ENCODE results near the gene TTC13. TPM values are rescaled to one million over a fixed set of nuclear protein-coding genes. Genes with fewer than 3 reads are reported as not detected.

The TTC13 gene
- total and polyA plus RNA-seq, 2 of the 13 experiments (the other 11 are each of a cell fraction or from before 2014, with no cell fraction given) = 5.8 to 15.9 TPM

DNA sequence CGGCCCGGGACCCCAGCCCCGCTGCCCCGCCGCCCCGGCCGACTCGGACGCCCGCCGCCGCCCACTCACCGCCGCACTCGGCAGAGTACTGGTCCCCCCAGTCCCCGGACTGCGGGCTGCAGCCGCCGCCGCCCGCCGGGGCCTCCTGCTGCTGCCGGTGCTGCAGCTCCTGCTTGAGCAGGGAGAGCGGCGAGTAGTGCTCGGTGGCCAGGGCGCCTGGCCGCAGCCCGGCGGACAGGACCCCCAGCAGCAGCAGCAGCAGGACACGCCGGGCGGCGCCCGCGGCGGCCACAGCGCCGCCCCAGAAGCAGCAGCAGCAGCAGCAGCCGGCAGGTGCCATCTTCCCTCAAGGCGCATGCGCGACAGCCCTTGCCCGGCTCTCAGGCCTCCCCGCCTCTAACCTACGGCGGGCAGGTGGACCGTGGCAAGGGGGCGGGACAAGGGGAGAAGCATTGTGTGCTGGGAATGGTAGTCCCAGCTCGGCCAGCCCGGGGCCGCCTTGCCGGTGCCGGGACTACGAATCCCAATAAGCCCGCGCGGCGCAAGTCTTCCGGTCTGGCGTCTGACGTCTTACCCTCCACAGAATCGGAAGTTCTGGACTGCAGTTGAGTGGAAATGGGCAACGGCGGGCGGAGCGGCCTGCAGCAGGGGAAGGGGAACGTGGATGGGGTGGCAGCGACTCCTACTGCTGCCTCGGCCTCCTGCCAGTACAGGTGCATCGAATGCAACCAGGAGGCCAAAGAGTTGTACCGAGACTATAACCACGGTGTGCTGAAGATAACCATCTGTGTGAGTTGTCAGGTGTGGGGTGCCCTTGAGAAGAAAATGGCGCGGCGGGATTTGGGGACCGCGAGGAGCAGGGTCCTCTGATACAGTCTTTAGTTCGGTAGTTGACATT, at the start of gene TTC13, which contains the start of gene ARV1 (continued):
- 0 out of 2 replicates have a peak, but pooled peaks have one; percentile 53 for TF ChIP-seq SMYD3 (CRISPR knock-in tag; IDR thresholded peaks at IDR 0.05)
- TF ChIP-seq FOXA1 (IDR thresholded peaks at IDR 0.05) = no peak
- 0 out of 2 replicates have a peak, but pooled peaks have one; percentile 41 for TF ChIP-seq FOXA1 (CRISPR knock-in tag; IDR thresholded peaks at IDR 0.05)
- TF ChIP-seq, protein P1, sequence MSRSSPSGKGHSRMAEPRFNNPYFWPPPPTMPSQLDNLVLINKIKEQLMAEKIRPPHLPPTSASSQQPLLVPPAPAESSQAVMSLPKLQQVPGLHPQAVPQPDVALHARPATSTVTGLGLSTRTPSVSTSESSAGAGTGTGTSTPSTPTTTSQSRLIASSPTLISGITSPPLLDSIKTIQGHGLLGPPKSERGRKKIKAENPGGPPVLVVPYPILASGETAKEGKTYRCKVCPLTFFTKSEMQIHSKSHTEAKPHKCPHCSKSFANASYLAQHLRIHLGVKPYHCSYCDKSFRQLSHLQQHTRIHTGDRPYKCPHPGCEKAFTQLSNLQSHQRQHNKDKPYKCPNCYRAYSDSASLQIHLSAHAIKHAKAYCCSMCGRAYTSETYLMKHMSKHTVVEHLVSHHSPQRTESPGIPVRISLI (CRISPR knock-in tag; IDR thresholded peaks at IDR 0.05; ENCODE audit: borderline replicate concordance) = no peak
- TF ChIP-seq, protein P2, sequence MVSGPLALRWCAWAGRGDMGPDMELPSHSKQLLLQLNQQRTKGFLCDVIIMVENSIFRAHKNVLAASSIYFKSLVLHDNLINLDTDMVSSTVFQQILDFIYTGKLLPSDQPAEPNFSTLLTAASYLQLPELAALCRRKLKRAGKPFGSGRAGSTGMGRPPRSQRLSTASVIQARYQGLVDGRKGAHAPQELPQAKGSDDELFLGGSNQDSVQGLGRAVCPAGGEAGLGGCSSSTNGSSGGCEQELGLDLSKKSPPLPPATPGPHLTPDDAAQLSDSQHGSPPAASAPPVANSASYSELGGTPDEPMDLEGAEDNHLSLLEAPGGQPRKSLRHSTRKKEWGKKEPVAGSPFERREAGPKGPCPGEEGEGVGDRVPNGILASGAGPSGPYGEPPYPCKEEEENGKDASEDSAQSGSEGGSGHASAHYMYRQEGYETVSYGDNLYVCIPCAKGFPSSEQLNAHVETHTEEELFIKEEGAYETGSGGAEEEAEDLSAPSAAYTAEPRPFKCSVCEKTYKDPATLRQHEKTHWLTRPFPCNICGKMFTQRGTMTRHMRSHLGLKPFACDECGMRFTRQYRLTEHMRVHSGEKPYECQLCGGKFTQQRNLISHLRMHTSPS (CRISPR knock-in tag; IDR thresholded peaks at IDR 0.05; ENCODE audit: low read depth) = peak; percentile 80; the same call in 1 of the 2 replicates
- TF ChIP-seq FOXK1 (CRISPR knock-in tag; IDR thresholded peaks at IDR 0.05; ENCODE audit: borderline replicate concordance, low read depth) = peak; percentile 69; the same call in 1 of the 2 replicates
- TF ChIP-seq, protein P3, sequence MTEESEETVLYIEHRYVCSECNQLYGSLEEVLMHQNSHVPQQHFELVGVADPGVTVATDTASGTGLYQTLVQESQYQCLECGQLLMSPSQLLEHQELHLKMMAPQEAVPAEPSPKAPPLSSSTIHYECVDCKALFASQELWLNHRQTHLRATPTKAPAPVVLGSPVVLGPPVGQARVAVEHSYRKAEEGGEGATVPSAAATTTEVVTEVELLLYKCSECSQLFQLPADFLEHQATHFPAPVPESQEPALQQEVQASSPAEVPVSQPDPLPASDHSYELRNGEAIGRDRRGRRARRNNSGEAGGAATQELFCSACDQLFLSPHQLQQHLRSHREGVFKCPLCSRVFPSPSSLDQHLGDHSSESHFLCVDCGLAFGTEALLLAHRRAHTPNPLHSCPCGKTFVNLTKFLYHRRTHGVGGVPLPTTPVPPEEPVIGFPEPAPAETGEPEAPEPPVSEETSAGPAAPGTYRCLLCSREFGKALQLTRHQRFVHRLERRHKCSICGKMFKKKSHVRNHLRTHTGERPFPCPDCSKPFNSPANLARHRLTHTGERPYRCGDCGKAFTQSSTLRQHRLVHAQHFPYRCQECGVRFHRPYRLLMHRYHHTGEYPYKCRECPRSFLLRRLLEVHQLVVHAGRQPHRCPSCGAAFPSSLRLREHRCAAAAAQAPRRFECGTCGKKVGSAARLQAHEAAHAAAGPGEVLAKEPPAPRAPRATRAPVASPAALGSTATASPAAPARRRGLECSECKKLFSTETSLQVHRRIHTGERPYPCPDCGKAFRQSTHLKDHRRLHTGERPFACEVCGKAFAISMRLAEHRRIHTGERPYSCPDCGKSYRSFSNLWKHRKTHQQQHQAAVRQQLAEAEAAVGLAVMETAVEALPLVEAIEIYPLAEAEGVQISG (CRISPR knock-in tag; IDR thresholded peaks at IDR 0.05) = peak; percentile 95
- TF ChIP-seq, protein P4, sequence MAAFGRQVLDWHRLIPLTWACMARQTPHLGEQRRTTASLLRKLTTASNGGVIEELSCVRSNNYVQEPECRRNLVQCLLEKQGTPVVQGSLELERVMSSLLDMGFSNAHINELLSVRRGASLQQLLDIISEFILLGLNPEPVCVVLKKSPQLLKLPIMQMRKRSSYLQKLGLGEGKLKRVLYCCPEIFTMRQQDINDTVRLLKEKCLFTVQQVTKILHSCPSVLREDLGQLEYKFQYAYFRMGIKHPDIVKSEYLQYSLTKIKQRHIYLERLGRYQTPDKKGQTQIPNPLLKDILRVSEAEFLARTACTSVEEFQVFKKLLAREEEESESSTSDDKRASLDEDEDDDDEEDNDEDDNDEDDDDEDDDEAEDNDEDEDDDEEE (CRISPR knock-in tag; IDR thresholded peaks at IDR 0.05) = 0 out of 2 replicates have a peak, but pooled peaks have one; percentile 8
- TF ChIP-seq ZNF558 (CRISPR knock-in tag; IDR thresholded peaks at IDR 0.05; ENCODE audit: borderline replicate concordance) = 0 out of 2 replicates have a peak, but pooled peaks have one; percentile 71
- TF ChIP-seq, protein P5, sequence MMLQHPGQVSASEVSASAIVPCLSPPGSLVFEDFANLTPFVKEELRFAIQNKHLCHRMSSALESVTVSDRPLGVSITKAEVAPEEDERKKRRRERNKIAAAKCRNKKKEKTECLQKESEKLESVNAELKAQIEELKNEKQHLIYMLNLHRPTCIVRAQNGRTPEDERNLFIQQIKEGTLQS (CRISPR knock-in tag; IDR thresholded peaks at IDR 0.05) = no peak
- TF ChIP-seq, protein P6, sequence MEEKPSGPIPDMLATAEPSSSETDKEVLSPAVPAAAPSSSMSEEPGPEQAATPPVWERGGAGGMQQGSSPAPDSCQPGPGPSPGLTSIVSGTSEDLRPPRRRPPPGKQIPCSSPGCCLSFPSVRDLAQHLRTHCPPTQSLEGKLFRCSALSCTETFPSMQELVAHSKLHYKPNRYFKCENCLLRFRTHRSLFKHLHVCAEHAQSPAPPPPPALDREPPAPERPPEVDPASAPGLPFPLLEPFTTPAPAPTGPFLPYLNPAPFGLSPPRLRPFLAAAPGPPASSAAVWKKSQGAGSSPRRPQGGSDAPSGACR (CRISPR knock-in tag; IDR thresholded peaks at IDR 0.05) = no peak
- peak; percentile 78; the same call in 1 of the 2 replicates for TF ChIP-seq ZNF235 (CRISPR knock-in tag; IDR thresholded peaks at IDR 0.05; ENCODE audit: borderline replicate concordance)
- TF ChIP-seq, protein P7, sequence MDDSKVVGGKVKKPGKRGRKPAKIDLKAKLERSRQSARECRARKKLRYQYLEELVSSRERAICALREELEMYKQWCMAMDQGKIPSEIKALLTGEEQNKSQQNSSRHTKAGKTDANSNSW (CRISPR knock-in tag; IDR thresholded peaks at IDR 0.05; ENCODE audit: borderline replicate concordance) = peak; percentile 43; the same call in 1 of the 2 replicates
- TF ChIP-seq, protein P8, sequence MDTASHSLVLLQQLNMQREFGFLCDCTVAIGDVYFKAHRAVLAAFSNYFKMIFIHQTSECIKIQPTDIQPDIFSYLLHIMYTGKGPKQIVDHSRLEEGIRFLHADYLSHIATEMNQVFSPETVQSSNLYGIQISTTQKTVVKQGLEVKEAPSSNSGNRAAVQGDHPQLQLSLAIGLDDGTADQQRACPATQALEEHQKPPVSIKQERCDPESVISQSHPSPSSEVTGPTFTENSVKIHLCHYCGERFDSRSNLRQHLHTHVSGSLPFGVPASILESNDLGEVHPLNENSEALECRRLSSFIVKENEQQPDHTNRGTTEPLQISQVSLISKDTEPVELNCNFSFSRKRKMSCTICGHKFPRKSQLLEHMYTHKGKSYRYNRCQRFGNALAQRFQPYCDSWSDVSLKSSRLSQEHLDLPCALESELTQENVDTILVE (CRISPR knock-in tag; IDR thresholded peaks at IDR 0.05) = peak; percentile 68
- TF ChIP-seq, protein P9, sequence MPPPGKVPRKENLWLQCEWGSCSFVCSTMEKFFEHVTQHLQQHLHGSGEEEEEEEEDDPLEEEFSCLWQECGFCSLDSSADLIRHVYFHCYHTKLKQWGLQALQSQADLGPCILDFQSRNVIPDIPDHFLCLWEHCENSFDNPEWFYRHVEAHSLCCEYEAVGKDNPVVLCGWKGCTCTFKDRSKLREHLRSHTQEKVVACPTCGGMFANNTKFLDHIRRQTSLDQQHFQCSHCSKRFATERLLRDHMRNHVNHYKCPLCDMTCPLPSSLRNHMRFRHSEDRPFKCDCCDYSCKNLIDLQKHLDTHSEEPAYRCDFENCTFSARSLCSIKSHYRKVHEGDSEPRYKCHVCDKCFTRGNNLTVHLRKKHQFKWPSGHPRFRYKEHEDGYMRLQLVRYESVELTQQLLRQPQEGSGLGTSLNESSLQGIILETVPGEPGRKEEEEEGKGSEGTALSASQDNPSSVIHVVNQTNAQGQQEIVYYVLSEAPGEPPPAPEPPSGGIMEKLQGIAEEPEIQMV (CRISPR knock-in tag; IDR thresholded peaks at IDR 0.05; ENCODE audit: low read depth) = 0 out of 2 replicates have a peak, but pooled peaks have one; percentile 21
